HG03108 (cell line): ENCODE measurements around the gene TGFBR2.

Experiments used
- ATAC-seq: cut with Tn5 transposase; IDR thresholded peaks from one replicate; pipeline ENCODE4 v1.9.1; 2021; ENCODE audit warnings: moderate library complexity; ENCODE audit not compliant: unreplicated experiment

TGFBR2 gene

GRCh38 chr3:30600572-30600971 lies 5.8 kb upstream of the TGFBR2 start:
- no peak for ATAC-seq

- ATAC-seq: no peak
Observed at GRCh38 chr3:30602946-30603345, 3.5 kb upstream of the TGFBR2 start.

- no peak for ATAC-seq
Observed at GRCh38 chr3:30604093-30604492, 2.3 kb upstream of the TGFBR2 start.

- ATAC-seq: no peak
Observed at GRCh38 chr3:30604558-30604957, 1.8 kb upstream of the TGFBR2 start.

DNA sequence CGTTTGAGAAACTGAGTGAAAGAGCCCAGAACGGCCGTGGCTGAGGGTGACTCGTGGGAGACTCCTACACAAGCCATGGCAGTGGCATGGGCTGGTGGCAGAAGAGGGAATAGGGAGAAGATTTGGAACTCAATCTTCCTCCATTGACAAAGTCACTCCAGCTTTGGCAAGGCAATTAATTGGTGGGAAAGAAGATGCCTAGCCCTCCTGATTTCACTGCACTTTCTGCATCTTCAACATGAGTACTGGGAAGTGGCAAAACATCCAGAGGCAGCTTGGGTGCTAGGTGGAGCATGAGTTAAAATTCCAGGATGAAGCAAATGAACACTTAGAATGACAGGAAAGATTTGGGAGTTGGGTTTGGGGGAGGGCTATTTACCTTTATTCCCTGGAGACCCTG lies 1.4 kb upstream of the TGFBR2 start:
- ATAC-seq: no peak

GRCh38 chr3:30605706-30606300 lies 598 bp upstream of the TGFBR2 start:
- ATAC-seq: no peak

DNA sequence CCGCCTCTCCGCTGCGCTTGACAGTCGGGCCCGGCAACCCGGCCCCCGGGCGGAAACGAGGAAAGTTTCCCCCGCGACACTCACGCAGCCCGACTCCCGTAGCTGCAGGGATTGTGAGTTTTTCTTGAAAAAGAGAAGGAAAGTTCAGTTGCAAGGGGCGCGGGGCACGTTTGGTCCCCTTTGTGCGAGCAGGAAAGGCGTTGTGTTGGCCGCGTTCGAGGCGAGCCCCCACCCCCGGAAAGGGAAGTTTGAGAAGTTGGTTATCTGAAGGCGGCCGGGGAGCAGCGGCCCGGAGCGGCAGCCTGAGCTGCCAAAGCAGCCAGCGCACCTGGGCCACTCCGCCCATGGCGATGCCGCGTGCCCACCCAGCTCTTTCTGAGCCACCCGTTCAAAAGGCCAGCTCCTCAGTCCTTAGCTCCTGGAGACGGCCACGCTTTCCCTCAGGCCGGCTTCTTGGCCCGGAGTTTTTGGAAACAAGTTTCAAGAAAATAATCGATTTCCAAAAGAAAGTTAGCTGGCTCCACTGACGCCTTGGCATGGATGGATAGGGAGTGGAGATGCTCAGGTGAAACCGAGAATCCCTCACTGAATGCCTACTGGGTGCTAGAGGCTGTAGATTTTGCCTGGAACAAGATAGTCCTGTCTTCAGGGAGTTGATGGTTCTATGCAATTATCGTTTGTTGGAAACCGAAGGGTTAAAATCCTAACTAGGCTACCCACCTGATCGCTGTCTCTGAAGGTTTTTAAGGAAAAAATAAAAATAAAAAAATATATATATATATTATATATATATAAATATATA lies 832 bp downstream of the TGFBR2 start:
- ATAC-seq: peak; percentile 47

- no peak for ATAC-seq
Observed at GRCh38 chr3:30608598-30608947, 2.2 kb downstream of the TGFBR2 start.

- no peak for ATAC-seq
Observed at GRCh38 chr3:30609930-30610701, 3.7 kb downstream of the TGFBR2 start.

DNA sequence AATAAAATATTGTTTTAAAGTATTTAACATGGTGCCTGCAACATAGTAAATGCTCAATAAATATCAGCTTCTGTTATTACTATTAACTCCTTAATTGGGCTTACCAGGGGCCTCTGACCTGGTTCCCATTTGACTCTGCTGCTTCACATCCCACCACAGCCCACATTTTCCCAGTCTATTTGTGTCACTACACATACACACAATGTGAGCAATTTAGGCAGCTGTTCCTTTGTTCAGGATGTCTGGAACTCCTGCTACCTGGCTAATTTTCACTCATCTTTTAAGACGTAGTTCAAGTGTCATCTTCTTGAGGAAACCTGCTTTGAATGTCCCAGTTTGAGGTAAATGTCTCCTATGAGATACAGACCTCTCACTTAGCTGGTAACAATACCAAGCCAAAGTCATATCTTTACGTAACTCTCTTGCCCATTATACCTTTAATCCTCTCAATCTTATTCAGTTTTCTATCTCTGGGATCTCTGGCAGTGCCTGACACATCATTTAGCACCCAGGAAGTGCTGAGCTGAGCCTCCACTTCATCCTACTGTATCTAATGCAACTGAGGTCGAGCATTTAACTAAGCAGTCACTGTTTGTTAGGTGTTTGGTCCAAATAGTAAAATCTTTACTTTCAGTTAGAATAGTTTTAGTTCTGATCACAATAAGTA lies 4.4 kb downstream of the TGFBR2 start:
- no peak for ATAC-seq

DNA sequence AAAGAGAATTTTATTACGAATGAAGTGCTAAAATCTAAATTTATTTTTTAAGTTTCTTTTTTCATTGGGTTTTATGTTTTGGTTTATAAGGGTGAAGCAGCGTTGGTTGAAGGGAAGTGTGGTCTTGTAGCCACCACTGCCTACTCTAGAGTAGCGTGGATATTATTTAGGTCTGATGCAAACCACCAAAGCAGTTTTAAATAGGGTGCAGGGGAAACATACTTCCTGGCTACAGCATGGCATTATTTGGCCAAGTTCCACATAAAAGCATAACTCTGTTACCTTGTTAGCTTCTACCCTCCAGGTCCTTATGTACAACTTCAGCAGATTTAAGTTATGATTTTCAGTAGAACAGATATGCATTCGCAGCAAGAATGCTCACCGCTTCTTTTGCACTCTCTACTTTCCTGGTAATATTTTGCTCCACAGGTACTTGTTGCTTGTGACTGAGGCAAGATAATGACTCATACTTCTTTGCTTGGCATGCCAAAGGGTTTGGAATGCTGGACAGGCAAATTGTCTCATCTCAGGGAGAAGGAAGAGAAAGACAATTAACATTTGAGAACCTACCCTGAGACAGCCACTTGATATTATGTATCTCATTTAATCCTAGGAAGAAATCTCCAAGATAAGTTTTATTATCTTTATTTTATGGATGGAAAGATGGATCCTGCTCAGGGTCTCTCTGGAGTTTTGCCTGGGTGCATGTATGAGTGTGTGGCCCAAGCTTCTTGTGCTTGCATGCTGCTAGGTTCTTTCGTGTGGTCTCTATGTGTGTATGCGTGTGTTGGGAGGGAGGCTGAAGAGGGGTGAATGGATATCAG lies 5.4 kb downstream of the TGFBR2 start:
- no peak for ATAC-seq

- ATAC-seq: no peak
Observed at GRCh38 chr3:30612437-30613132, 6.2 kb downstream of the TGFBR2 start.

- ATAC-seq: no peak
Observed at GRCh38 chr3:30613133-30613825, 6.9 kb downstream of the TGFBR2 start.

DNA sequence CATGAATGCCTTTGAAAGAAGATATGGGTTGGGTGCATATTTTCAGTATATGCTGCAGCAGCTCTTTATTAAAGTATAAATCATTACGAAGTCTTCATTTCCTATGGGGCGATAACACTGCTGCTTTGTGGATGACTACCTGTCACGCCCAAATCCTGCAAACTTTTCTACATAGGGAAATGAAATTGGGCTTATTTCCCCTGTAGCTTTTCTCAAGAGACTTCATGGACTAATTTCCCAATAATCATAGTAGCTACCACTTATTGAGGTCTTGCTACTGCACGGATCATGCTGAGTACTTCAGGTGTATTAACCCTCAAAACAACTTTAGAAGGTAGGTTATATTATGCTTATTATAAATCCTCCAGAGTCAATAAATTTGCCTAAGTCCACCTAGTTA lies 8.0 kb downstream of the TGFBR2 start:
- no peak for ATAC-seq

- ATAC-seq: no peak
Observed at GRCh38 chr3:30614943-30615342, 8.5 kb downstream of the TGFBR2 start.

DNA sequence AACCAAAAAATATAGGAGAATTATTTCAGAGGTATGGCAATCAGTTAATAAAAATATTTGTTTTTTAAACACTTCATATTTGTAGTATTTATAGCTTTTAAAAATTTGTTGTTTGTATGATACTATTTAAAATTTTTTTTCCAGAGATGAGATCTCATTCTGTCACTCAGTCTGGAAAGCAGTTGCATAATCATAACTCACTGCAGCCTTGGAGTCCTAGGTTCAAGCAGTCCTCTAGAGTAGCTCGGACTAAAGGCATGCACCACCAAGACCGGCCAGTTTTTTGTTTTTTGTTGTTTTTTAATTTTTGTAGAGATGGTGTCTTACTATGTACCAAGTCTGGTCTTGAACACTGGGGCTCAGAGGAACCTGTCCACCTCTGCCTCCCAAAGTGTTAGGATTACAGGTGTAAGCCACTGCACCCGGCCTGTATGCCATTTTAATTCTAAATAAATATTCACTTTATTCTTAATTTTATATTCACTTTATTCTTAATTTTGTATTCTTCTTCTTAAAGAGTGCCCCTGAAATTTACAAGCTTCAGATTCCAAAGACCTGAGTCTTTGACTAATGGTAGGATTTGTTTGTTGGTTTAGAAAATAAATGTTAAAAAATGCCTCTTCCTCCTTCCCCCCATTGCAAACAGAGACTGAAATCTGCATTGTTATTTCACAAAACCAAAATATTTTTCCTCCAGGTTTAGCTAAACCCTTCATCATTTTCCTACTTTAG lies 9.4 kb downstream of the TGFBR2 start:
- ATAC-seq: no peak

GRCh38 chr3:30616347-30617027 lies 10.1 kb downstream of the TGFBR2 start:
- no peak for ATAC-seq

DNA sequence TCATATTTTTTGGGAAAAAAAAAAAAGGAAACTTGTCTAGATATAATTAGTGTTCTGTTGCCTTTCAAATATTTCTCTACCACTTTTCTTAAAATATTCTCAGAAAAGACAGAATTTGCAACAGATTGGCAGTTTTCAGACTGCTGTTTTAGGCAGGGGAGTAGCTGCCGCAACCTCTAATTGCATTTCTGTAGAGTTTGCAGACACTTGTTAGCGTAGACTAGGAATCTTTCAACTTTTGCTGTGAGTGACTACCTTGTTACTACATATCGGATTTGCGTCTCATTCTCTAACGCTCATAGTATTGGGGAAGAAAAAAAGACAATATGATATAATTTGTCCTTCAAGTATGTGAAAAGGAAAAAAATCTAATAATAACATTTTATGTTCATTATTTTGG lies 10.7 kb downstream of the TGFBR2 start:
- no peak for ATAC-seq
